Measurements from ENCODE around the gene APOBEC3B.

The APOBEC3B gene

GRCh38 chr22:39012533-39013511 lies 30.7 kb downstream of the APOBEC3B start:
- TF ChIP-seq, protein P1, sequence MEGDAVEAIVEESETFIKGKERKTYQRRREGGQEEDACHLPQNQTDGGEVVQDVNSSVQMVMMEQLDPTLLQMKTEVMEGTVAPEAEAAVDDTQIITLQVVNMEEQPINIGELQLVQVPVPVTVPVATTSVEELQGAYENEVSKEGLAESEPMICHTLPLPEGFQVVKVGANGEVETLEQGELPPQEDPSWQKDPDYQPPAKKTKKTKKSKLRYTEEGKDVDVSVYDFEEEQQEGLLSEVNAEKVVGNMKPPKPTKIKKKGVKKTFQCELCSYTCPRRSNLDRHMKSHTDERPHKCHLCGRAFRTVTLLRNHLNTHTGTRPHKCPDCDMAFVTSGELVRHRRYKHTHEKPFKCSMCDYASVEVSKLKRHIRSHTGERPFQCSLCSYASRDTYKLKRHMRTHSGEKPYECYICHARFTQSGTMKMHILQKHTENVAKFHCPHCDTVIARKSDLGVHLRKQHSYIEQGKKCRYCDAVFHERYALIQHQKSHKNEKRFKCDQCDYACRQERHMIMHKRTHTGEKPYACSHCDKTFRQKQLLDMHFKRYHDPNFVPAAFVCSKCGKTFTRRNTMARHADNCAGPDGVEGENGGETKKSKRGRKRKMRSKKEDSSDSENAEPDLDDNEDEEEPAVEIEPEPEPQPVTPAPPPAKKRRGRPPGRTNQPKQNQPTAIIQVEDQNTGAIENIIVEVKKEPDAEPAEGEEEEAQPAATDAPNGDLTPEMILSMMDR (IDR thresholded peaks at IDR 0.05), result no peak

- TF ChIP-seq, protein P1 (IDR thresholded peaks at IDR 0.05), result no peak
These were observed 32.0 kb downstream of the APOBEC3B start, which contains the start of gene APOBEC3C for GRCh38 chr22:39013942-39014722. Gene APOBEC3C, plus strand, starts transcription at chr22:39014257. Its CDS starts 106 bp downstream, at chr22:39014363.

GRCh38 chr22:39016592-39016991 lies 34.4 kb downstream of the APOBEC3B start:
- TF ChIP-seq, protein P1 (IDR thresholded peaks at IDR 0.05), result no peak

GRCh38 chr22:39017596-39018365 lies 35.6 kb downstream of the APOBEC3B start:
- TF ChIP-seq, protein P1 (IDR thresholded peaks at IDR 0.05), result no peak

DNA sequence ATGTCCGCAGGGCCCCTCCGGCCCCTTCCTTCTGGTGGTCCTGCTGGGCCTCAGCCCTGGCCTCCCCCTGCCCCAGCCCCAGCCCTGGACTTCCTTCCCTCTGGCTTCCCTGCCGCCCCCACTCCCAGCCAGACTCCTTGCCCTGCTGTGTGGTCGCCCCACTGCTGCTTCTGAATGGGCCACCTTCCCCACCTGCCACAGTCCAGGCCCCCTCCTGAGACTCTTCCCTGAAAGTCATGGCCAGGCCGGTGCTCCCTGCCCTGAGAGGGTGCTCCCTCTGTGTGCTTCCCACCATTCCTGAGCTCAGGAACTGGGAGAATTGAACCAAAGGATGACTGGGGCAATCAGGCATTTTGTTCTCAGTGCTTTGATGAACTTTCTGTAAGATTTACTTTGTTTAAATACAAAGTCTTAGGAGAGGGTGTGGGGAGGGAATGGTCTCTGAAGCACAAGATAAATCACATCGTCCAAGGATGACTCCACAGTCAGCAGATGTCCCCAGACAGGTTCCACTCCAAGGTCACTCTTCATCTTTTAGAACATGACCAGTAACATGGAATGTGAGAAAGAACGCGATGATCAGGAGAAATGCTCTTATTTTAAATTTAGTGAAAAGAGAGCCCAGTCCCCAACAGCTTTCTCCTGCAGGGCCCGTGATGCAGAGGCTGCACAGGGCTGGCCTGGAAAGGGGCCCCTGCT lies 39.6 kb downstream of the APOBEC3B start:
- TF ChIP-seq, protein P1 (IDR thresholded peaks at IDR 0.05), result no peak

DNA sequence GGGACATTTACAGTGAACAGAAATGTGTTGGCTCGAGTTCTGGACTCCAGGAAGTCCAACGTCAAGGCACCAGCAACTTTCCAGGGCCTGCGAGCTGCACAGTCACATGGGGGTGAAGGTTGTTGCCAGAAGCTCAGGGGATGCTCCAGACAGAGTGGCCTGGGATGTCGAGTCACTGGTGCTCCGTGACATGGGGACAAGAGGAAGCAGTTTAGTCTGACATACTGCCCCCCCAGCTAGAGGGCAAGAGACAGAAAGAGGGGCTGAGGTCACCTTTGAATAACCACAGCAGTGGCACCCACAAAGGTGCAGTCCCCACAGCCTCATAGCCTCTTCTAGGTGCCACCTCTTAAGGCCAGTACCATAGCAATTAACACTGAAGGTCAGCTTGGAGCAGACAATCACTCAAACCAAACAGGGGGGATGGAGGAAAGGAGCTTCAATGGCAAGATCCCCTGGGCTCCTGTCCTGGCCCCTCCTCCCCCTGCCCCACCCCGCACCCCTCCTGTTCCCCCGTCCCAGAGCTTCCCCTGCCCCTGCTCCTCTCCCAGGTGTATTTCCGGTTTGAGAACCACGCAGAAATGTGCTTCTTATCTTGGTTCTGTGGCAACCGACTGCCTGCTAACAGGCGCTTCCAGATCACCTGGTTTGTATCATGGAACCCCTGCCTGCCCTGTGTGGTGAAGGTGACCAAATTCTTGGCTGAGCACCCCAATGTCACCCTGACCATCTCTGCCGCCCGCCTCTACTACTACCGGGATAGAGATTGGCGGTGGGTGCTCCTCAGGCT lies 42.6 kb downstream of the APOBEC3B start:
- TF ChIP-seq, protein P1 (IDR thresholded peaks at IDR 0.05), result no peak

Data from LNCAP (cell line).